GM10266 (cell line): ENCODE data around the gene MEG3.

Source experiments
- DNase-seq: peaks from one replicate; pipeline ENCODE4 v3.0.0; 2012; ENCODE audit errors: extremely low spot score
- CTCF ChIP-seq: IDR thresholded peaks from 2 replicates; pipeline ENCODE4 v1.5.1; 2012; ENCODE audit warnings: mild to moderate bottlenecking, low read depth; ENCODE audit not compliant: control insufficient read depth, insufficient read depth; ENCODE audit errors: missing control alignments

MEG3 gene

GRCh38 chr14:100858838-100859220 is 32.9 kb downstream of the MEG3 start:
- no peak for TF ChIP-seq CTCF

DNA sequence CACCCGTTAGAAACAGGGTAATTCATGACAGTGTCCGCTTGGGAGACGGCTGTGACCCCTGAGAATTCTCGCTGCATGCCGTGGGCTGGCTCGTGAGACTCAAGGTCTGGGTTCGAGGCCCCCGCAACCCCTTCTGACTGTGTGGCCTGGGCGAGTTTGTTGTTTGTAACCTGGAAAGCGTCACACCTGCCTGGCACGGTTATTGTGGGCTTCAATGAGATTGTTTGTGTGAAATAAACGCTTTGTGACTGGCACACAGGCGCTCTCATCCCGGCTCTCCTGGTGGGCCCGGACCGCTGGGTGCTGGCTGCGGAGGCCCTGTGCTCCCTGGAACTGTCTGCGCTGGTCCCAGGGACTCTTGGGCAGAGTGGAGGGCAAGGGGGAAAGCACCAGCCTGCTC is 33.9 kb downstream of the MEG3 start:
- no peak for DNase-seq
- TF ChIP-seq CTCF, result no peak

More at GRCh38 chr14:100858838-100859220, 32.9 kb downstream of the MEG3 start:
- DNase-seq, result no peak

DNA sequence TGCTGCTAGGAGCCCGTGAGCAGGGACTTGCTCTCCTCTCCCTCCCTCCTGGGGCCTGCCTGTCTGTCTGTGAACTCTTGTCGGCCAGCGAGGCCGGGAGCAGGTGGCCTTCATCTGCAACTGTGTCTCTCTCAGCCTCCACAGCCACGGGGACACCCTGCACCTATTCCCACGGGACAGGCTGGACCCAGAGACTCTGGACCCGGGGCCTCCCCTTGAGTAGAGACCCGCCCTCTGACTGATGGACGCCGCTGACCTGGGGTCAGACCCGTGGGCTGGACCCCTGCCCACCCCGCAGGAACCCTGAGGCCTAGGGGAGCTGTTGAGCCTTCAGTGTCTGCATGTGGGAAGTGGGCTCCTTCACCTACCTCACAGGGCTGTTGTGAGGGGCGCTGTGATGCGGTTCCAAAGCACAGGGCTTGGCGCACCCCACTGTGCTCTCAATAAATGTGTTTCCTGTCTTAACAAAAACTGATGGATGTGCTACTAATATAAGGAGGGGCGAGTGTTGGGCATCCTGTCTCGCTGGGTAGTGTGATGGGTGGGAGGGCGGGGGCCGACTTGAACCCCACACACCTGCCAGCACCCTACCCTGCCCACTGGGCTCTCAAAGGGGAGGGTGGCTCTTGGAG is 34.8 kb downstream of the MEG3 start:
- DNase-seq, result no peak
- TF ChIP-seq CTCF, result no peak

DNA sequence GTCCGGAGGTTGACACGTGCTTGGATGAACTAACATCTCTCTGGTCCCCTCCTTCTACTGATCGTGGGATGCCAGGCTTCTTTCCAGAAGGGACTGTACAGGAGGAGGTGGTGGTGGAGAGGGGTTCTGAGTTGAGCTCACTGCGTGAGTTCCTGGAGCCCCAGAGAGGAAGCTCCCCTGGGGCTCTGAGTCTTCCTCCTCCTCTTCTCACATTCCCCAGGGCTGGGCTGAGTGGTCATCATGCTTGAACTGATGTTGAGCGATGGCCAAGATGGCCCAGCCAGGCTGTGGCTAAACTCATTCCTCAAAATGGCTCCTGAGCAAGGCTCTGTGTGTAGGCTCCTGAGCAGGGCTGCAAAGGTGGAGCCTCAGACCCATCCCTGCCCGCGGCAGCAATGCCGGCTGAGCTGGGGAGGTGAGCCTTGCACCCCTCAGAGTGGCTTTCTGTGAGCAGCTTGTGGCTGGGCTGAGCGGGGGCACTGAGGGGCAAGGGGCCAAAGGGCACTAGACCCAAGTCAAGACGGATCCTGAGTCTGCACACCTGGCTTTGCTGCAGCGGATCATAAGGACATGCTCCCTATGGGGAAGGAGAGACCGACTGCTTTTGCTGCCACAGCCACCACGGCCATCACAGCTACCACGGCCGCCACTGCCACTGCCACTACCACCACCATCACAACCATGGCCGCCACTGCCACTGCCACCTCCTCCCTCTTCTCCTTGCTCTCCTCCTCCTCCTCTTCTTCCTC is 35.4 kb downstream of the MEG3 start:
- no peak for TF ChIP-seq CTCF

DNA sequence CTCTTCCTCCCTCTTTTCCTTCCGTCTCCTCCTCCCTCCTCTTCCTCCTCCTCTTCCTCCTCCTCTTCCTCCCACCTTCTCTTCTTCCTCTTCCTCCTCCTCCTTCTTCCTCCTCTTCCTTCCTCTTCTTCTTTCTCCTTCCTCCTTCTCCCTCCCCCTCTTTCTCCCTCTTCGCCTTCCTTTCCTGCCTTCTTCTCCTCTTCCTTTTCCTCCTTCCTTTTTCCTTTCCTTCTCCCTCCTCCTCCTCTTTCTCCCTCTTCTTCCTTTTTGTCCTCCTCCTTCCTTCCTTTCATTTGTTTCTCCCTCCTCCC is 36.0 kb downstream of the MEG3 start:
- TF ChIP-seq CTCF, result no peak

More for the DNA sequence above, 35.4 kb downstream of the MEG3 start:
- no peak for DNase-seq

GRCh38 chr14:100862277-100862676 is 36.4 kb downstream of the MEG3 start:
- DNase-seq, result no peak

More for the DNA sequence above, 36.0 kb downstream of the MEG3 start:
- DNase-seq, result no peak

More at GRCh38 chr14:100862277-100862676, 36.4 kb downstream of the MEG3 start:
- no peak for TF ChIP-seq CTCF
